ENCODE data around the gene CXCL17.

GRCh38 chr19:42472402-42473147 is 29.8 kb upstream of the CXCL17 start:
- no peak for TF ChIP-seq CTCF (IDR thresholded peaks at IDR 0.05; ENCODE audit: poor library complexity)
- TF ChIP-seq EZH2 (IDR thresholded peaks at IDR 0.05; ENCODE audit: borderline replicate concordance): no peak
